ENCODE data around the gene RCSD1. TPM values are rescaled to one million over a fixed set of nuclear protein-coding genes. Genes with fewer than 3 reads are reported as not detected.
A peak's percentile ranks its signal among the peaks of the same experiment; 100 is the strongest.

RCSD1 gene
- total RNA-seq, 2 experiments from 2014 or later, result 42.3 to 44.6 TPM

DNA sequence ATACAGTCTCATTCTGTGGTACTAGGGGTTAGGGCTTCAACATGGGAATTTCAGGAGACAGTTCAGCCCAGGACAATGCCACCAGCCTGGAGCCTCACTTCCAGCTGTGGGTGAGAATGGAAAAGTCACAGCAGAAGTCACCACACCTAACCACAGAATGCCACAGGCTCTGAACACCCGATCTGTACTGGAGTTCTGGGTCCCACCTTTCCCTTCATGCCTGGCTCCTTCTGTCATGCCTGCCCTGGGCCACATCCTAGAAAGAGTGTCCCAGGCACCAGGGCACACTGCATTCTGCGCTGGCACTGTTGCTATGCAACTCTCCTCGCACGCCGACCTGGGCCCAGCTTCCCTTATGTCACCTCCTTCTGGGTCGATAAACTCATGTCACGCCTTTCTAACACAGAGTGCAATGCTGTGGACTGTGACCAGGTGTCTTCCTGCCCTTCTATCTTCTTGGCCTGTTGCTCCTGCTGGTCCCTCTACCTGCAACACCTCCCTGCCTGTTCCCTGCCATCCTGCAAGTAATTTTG lies 21.2 kb downstream of the RCSD1 start:
- intact Hi-C loops (cut with DNase I, micrococcal nuclease), result no loop called here
- Mint-ChIP-seq H3K36me3 (ENCODE audit: low read depth) (peaks cover 68% of the 10 kb centered on the region), H3K9me3 (no peaks in the 10 kb centered on the region), H3K4me3 (peak overlapping the region; percentile 81), H3K27ac (peak overlapping the region; percentile 81), H3K4me1 (ENCODE audit: low read depth) (peaks cover 95% of the 10 kb centered on the region), H3K27me3 (no peaks in the 10 kb centered on the region)
- peak overlapping the region in 1 of 2 donors; percentile 57 for H3K27ac ChIP-seq (ENCODE audit: low read depth in 1 of 2, low read length in 2 of 2)
- no peaks in the 10 kb centered on the region for H3K9me3 ChIP-seq (ENCODE audit: control insufficient read depth in 1 of 2, insufficient read depth in 1 of 2, low read length in 2 of 2)
- peak in 2 of 14 experiments; percentile 25 to 33 for DNase-seq
- ATAC-seq (ENCODE audit: poor library complexity), result peak; percentile 70
- no peaks in the 10 kb centered on the region for H3K27me3 ChIP-seq (ENCODE audit: control insufficient read depth in 1 of 2, insufficient read depth in 2 of 2, low read length in 2 of 2)
- peaks cover 84% of the 10 kb centered on the region for H3K4me1 ChIP-seq (ENCODE audit: insufficient read depth, low read length)
- H3K4me3 ChIP-seq (ENCODE audit: low read length), result no peak overlapping the region
- CTCF ChIA-PET, result no interaction called here
- POLR2A ChIA-PET, result interaction anchor here (1.0 to 4.0 kb wide), 3 partner anchors 9 to 17 kb away, joined by 4 to 16 read pairs (median 4); no protein-coding TSS in a partner anchor
- no peak for TF ChIP-seq CTCF (IDR thresholded peaks at IDR 0.05)
- peaks cover 43% of the 10 kb centered on the region for H3K36me3 ChIP-seq (ENCODE audit: insufficient read depth, low read length)

DNA sequence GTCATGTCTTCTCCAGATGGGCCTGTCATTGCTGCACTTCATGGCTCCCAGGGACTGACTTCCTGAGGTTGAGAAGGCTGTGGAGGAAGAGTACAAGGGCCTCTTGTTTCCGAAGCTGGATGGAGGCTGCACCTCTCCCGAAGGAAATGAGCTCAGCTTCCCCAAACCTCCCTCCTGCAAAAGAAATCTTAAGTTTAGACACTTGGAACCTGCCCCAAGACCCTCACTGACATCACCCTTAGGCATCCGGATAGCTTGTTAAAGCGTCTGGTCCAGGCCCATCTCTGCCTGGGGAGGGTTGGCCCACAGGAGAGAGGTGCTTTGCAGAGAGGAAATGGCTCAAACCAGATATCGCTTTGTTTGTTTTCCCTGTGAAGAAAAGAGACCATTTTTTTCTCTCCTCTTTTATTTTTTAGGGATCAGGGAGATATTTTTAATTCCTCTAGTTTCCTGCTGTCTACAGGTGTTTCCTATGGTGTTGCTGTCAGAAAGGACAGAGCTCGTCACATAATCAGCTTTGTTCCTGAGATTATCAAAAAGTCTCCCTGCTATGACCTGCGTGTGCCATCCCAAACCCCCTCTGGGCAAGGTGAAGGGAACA lies 25.0 kb downstream of the RCSD1 start:
- ChIA-PET POLR2A (interaction anchor here (1.2 to 2.6 kb wide), 2 partner anchors 13 to 17 kb away, joined by 4 to 7 read pairs; no protein-coding TSS in a partner anchor), CTCF (interaction anchor here (0.9 to 3.3 kb wide), 2 partner anchors 18 to 55 kb away, joined by 3 to 12 read pairs; no protein-coding TSS in a partner anchor)
- DNase-seq (no peak), ATAC-seq (ENCODE audit: poor library complexity) (no peak)
- Histone ChIP-seq H3K36me3 (ENCODE audit: insufficient read depth, low read length) (peaks cover 56% of the 10 kb centered on the region), H3K4me3 (ENCODE audit: low read length) (no peak overlapping the region), H3K27ac (ENCODE audit: low read depth in 1 of 2, low read length in 2 of 2) (no peak overlapping the region), H3K27me3 (ENCODE audit: control insufficient read depth in 1 of 2, insufficient read depth in 2 of 2, low read length in 2 of 2) (no peaks in the 10 kb centered on the region), H3K4me1 (ENCODE audit: insufficient read depth, low read length) (peaks cover 81% of the 10 kb centered on the region), H3K9me3 (ENCODE audit: control insufficient read depth in 1 of 2, insufficient read depth in 1 of 2, low read length in 2 of 2) (no peaks in the 10 kb centered on the region)
- Mint-ChIP-seq H3K9me3 (no peaks in the 10 kb centered on the region), H3K27ac (peak overlapping the region; percentile 81), H3K27me3 (no peaks in the 10 kb centered on the region), H3K4me3 (no peak overlapping the region), H3K4me1 (ENCODE audit: low read depth) (peaks cover 98% of the 10 kb centered on the region), H3K36me3 (ENCODE audit: low read depth) (peaks cover 80% of the 10 kb centered on the region)
- intact Hi-C loops (cut with DNase I, micrococcal nuclease), result no loop called here
- TF ChIP-seq CTCF (IDR thresholded peaks at IDR 0.05), result no peak

DNA sequence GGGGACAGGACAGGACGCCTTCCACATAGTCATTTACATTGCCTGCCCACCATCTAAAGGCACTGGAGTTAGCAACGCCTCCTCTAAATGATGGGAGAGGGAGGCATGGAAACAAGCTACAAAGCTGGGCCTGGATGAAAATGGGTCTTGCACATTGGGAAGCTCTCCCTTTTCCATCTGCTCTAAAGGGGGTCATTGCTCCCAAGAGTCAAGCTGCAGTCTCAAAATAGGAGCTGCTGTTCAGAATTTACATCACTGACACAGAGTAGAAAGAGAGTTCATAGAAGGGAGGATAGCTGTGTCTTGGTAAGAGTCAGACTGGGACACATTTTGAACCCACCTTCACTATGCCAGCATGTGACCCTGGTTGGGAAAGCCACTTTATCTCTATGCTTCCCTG lies 26.6 kb downstream of the RCSD1 start:
- ATAC-seq (ENCODE audit: poor library complexity), result no peak
- ChIA-PET CTCF (interaction anchor here (0.9 to 1.7 kb wide), 2 partner anchors 25 to 56 kb away, joined by 3 read pairs; no protein-coding TSS in a partner anchor), POLR2A (interaction anchor here (1.5 to 2.6 kb wide), 2 partner anchors 14 to 19 kb away, joined by 5 to 7 read pairs; no protein-coding TSS in a partner anchor)
- H3K9me3 ChIP-seq (ENCODE audit: control insufficient read depth in 1 of 2, insufficient read depth in 1 of 2, low read length in 2 of 2), result no peaks in the 10 kb centered on the region
- H3K36me3 ChIP-seq (ENCODE audit: insufficient read depth, low read length), result peaks cover 63% of the 10 kb centered on the region
- DNase-seq, result no peak
- H3K27me3 ChIP-seq (ENCODE audit: control insufficient read depth in 1 of 2, insufficient read depth in 2 of 2, low read length in 2 of 2), result no peaks in the 10 kb centered on the region
- H3K27me3 Mint-ChIP-seq, result no peaks in the 10 kb centered on the region
- H3K27ac ChIP-seq (ENCODE audit: low read depth in 1 of 2, low read length in 2 of 2), result no peak overlapping the region
- H3K4me3 ChIP-seq (ENCODE audit: low read length), result no peak overlapping the region
- intact Hi-C loops (cut with DNase I, micrococcal nuclease), result no loop called here
- H3K4me1 Mint-ChIP-seq (ENCODE audit: low read depth), result peaks cover 97% of the 10 kb centered on the region
- H3K4me1 ChIP-seq (ENCODE audit: insufficient read depth, low read length), result peaks cover 81% of the 10 kb centered on the region
- TF ChIP-seq CTCF (IDR thresholded peaks at IDR 0.05), result no peak
- no peak overlapping the region for H3K4me3 Mint-ChIP-seq
- peaks cover 77% of the 10 kb centered on the region for H3K36me3 Mint-ChIP-seq (ENCODE audit: low read depth)
- H3K27ac Mint-ChIP-seq, result peak overlapping the region; percentile 75
- no peaks in the 10 kb centered on the region for H3K9me3 Mint-ChIP-seq

All from CD4-positive, alpha-beta T cell (primary cell).